Adrenal gland (tissue), 5 donors: ENCODE measurements around the gene ROR1.

ENCODE experiments used
- POLR2A ChIP-seq, 2 donors: fragments of 450-650 bp; IDR thresholded peaks; one replicate each; pipeline ENCODE4 v1.6.1; 2017; ENCODE audit warnings: antibody characterized with exemption in 2 of 2, mild to moderate bottlenecking in 2 of 2, moderate library complexity in 1 of 2
- TF ChIP-seq, protein P1 (sequence below), 6 experiments: fragments of 450-650 bp in 4 of 6; fragments of 200-600 bp in 2 of 6; sonication (generic) in 1 of 6; IDR thresholded peaks; 1 replicate in 5 of 6; 2 replicates in 1 of 6; pipeline versions ENCODE4 v1.5.1 to v1.8.0; 2016 to 2021; ENCODE audit warnings: antibody characterized with exemption in 6 of 6, mild to moderate bottlenecking in 2 of 6, moderate library complexity in 1 of 6
- donor health status: DM: no; HTN: no; CAD: no.

DNA sequence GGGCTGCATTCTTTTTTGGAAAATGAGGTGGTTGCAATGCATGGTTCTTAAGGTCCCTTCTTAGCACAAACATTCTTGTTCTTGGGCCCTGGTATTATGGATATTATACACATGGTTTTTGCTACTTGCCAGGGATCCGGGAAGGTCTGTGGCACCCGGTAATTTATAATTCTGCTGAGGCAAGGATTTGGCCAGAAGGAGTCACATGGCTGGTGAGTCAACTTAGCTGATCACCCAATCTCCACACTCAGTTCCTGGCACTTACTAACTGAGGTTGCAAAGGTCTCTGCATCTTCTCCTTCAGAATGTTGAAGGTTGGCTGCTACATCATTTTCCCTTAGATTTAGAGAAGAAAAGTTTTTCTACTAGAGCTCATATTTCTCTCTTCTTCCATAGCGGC lies 112.5 kb downstream of the ROR1 start:
- TF ChIP-seq, protein P1, sequence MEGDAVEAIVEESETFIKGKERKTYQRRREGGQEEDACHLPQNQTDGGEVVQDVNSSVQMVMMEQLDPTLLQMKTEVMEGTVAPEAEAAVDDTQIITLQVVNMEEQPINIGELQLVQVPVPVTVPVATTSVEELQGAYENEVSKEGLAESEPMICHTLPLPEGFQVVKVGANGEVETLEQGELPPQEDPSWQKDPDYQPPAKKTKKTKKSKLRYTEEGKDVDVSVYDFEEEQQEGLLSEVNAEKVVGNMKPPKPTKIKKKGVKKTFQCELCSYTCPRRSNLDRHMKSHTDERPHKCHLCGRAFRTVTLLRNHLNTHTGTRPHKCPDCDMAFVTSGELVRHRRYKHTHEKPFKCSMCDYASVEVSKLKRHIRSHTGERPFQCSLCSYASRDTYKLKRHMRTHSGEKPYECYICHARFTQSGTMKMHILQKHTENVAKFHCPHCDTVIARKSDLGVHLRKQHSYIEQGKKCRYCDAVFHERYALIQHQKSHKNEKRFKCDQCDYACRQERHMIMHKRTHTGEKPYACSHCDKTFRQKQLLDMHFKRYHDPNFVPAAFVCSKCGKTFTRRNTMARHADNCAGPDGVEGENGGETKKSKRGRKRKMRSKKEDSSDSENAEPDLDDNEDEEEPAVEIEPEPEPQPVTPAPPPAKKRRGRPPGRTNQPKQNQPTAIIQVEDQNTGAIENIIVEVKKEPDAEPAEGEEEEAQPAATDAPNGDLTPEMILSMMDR (IDR thresholded peaks at IDR 0.05) = no peak
- no peak for TF ChIP-seq POLR2A (IDR thresholded peaks at IDR 0.05)
